ENCODE measurements around the gene NSF.
"Not testable (repeated sequence)": the region's sequence is repeated elsewhere in the genome, so short reads cannot be mapped to it uniquely, and the experiment has no call there.

NSF gene

DNA sequence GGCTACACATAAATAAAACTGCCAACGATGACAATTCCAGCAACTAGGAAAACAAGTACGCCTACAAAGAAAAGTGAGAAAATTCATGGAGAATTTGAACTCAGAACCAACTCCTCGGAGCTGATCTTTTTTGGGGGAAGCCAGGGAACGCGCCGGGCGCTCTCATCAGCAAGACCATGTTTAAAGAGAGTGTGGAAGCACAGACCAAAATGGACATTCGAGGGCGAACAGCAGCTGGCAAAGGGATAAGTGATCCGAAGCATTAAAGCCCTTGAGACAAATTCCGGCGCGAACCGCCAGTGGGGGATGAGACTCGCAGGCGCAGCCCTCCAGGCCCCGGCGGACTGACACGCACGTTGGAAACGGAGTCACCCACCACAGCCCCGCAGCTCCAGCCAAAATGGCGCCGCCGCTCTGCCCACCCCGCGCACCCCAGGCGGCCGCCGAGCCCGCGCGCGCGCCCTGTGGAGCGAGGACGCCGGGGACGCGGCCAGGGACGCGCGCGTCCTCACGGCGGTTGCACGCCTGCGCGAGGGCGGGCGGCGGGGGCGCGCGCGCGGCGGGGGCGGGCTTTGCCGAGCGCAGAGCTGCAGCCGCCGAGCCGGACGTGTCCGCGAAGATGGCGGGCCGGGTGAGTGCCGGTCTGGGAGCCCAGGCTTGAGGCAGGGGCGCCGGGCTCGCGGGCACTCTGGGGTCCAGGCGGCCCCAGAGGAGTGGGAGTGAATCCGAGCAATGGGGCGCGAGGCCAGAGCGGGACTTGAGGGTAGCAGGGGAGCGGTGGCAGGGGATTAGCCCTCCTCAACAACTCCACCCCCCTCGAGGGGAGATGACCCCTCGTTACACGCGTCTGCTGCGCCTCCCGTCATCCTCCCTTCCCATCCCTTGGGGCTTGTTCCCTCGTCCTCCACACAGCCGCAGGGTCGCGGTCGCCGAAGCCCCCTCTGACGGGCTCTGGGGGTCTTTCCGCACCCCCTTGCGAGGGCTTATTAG lies at the start of gene NSF:
TSS of gene NSF (plus strand) at position 513 of the 990 bp plus-strand sequence. CDS start at position 620, 107 bp downstream.
- not testable (repeated sequence) for DNase-seq

DNA sequence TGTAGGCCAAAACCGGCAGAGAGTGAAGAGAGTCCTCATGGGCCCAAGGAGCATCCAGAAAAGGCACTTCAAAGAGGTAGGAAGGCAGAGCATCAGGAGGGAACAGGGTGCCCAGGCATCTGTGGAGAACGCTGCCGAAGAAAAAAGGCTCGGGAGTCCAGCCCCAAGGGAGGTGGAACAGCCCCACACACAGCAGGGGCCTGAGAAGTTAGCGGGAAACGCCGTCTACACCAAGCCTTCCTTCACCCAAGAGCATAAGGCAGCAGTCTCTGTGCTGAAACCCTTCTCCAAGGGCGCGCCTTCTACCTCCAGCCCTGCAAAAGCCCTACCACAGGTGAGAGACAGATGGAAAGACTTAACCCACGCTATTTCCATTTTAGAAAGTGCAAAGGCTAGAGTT lies 41.9 kb upstream of the NSF start:
- DNase-seq = not testable (repeated sequence)

- not testable (repeated sequence) for DNase-seq
These were observed 31.3 kb upstream of the NSF start for GRCh38 chr17:46559155-46559554.

GRCh38 chr17:46560048-46560447 lies 30.4 kb upstream of the NSF start:
- DNase-seq = not testable (repeated sequence)

GRCh38 chr17:46566284-46566683 lies 24.2 kb upstream of the NSF start:
- DNase-seq = not testable (repeated sequence)

DNA sequence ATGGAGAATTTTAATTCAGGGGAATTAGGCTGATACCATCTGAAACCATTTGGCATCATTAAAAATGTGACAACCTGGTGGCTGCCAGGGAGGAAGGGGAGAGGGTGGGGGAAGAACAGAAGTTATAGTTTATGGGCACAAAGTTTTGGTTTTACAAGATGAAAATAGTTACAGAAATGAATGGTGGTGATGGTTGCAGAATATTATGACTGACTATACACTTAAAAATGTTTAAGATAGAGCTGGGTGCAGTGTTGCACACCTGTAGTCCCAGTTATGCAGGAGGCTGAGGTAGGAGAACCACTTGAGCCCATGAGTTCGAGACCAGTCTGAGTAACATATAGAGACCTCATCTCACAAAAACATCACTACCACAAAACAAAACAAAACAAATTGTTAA lies 23.5 kb upstream of the NSF start:
- DNase-seq = not testable (repeated sequence)

DNA sequence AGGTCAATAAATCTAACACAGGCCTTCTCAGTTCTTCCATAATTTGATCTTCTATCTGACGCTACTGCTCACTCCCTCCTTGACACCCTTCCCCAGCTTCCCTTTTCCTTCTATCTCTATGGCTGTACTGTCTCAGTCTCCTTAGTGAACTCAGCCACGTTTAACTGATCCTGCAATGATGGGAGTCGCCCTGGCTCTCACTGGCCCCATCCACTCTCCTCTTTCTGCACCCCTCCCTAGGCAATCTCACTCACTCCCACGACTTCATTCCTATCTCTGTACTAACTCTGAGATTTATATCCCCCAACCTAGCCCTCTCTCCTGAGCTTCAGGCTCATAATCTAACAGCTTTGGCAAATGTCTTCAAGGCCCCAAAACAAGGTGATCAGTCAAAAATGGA lies 18.7 kb upstream of the NSF start:
- not testable (repeated sequence) for DNase-seq

GRCh38 chr17:46579083-46580075 lies 11.1 kb upstream of the NSF start, which contains the start of gene ARL17A:
ARL17A (minus strand) TSS chr17:46579691; CDS start chr17:46576322, 3,369 bp downstream.
- DNase-seq = not testable (repeated sequence)

DNA sequence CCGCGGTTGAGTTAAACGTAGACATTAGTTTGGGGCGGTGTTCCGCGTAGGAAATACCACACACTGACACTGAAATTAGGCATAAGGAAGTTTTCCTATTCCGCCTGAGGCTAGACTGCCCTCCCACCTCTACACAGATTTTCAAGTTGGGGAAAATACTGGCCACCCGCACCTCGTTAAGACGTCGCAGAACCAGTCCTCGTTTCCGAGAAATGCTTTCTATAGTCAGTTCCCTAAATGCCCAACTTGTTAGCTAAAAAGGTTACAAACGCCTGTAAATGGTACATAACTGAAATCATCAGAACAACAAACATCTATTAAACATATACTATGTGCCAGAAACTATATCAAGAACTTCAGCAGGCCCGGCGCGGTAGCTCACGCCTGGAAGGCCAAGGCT lies 10.4 kb upstream of the NSF start:
- DNase-seq = not testable (repeated sequence)

DNA sequence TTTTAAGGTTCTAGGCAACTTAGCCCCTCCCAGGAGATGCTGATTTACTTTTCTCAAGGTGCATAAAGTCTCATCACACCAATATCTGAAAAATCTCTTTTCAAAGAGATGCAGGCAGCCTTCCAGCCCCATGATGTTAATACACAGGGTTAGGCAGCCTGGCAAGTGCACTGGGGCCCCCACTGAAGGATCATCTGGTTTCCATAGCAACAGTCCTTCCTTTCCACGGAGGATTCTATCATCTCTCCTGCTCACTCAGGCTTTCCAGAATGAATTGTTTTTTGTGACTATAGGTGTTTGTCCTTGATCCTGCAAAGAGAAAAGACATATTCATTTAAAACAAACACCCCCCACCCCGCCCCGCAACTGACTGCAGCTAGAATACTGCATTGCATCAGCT lies 5.0 kb upstream of the NSF start:
- DNase-seq = not testable (repeated sequence)

- DNase-seq = not testable (repeated sequence)
These were observed 863 bp downstream of the NSF start for GRCh38 chr17:46591332-46591731.

DNA sequence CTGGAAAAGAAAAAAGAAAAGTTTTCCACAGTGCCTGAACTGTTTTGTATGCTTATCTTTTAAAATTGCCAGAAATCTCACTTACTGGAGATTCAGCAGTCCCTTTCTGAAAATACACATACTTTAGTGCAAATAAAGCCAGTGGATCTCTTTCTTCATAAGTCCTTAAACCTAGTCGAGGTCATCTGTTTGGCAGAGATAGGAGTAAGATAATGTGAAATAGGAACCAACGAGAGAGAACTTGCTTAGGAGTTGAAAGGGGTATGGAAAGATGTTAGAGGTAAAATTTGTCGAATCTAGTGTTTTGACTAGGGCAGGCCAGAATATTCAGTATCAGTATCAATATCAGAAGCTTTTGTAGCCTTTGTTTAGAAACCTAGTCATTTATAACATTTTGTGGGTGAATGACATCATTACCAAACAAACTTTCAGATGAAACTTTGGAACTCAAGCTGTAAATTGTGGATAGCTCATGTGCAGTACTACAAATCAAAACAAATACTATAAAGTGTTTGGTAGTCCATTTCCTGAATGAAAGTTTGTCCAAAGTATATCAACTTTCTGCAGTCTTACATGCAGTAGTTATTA lies 8.0 kb downstream of the NSF start:
- not testable (repeated sequence) for DNase-seq

GRCh38 chr17:46600767-46601166 lies 10.3 kb downstream of the NSF start:
- not testable (repeated sequence) for DNase-seq

GRCh38 chr17:46603125-46603524 lies 12.7 kb downstream of the NSF start:
- DNase-seq = not testable (repeated sequence)

- DNase-seq = not testable (repeated sequence)
These were observed 20.8 kb downstream of the NSF start for GRCh38 chr17:46611304-46611703.

GRCh38 chr17:46613876-46614275 lies 23.4 kb downstream of the NSF start:
- DNase-seq = not testable (repeated sequence)

GRCh38 chr17:46617121-46617520 lies 26.7 kb downstream of the NSF start:
- not testable (repeated sequence) for DNase-seq

GRCh38 chr17:46618975-46619374 lies 28.5 kb downstream of the NSF start:
- not testable (repeated sequence) for DNase-seq

- DNase-seq = not testable (repeated sequence)
These were observed 33.3 kb downstream of the NSF start for GRCh38 chr17:46623790-46624189.

- not testable (repeated sequence) for DNase-seq
These were observed 34.3 kb downstream of the NSF start for GRCh38 chr17:46624726-46625125.

DNA sequence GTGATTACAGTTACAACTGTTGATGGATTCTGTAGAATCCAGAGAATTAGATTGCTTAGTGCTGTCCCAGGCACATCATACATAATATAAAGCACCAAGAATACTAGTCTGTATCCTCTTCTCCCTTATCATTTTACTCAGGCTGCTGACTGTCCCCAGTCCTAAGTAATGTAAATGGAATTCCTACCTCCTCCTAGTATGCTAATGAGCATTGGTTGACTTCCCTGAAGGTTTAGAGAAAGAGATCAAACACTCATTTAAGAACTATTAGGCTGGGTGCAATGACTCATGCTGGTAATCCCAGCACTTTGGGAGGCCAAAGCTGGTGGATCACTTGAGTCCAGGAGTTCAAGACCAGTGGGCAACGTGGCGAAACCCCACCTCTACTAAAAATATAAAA lies 37.0 kb downstream of the NSF start:
- not testable (repeated sequence) for DNase-seq

Measured in nucleus accumbens (tissue), 56 donors.